Natural killer cell treated with Interleukin-12 subunit alpha and Interleukin-12 subunit beta and Interleukin-15 and Interleukin-18, amount 100 ng/mL, for 72 hours (primary cell): ENCODE results near the gene PLCL2. TPM values are rescaled to one million over a fixed set of nuclear protein-coding genes. Genes with fewer than 3 reads are reported as not detected.
A peak's percentile ranks its signal among the peaks of the same experiment; 100 is the strongest.

Source experiments
- ATAC-seq, 2 donors: fragments of 150-1000 bp; cut with Tn5 transposase in 1 of 2; sonication (Bioruptor Pico), chemical (Tn5 transposase) in 1 of 2; 2 replicates each; pipeline ENCODE4 v1.10.0; 2021
- DNase-seq: peaks from one replicate; pipeline ENCODE4 v3.0.0; 2022; ENCODE audit warnings: low spot score
- H3K27ac Mint-ChIP-seq, 2 donors: 1 replicate in 1 of 2; 2 replicates in 1 of 2; pipeline ENCODE4 v1.8.0; 2022; ENCODE audit warnings: mixed read lengths in 2 of 2, mild to moderate bottlenecking in 1 of 2, moderate library complexity in 1 of 2
- H3K27me3 Mint-ChIP-seq, 2 donors: 1 replicate in 1 of 2; 2 replicates in 1 of 2; pipeline ENCODE4 v1.8.0; 2022; ENCODE audit warnings: mixed read lengths in 2 of 2
- H3K36me3 Mint-ChIP-seq: one replicate; pipeline ENCODE4 v1.8.0; 2022; ENCODE audit warnings: mixed read lengths
- H3K4me1 Mint-ChIP-seq, 2 donors: 1 replicate in 1 of 2; 2 replicates in 1 of 2; pipeline ENCODE4 v1.8.0; 2022; ENCODE audit warnings: low read depth in 2 of 2, mixed read lengths in 2 of 2, mild to moderate bottlenecking in 1 of 2
- H3K4me3 Mint-ChIP-seq: one replicate; pipeline ENCODE4 v1.8.0; 2022; ENCODE audit warnings: mixed read lengths
- H3K9me3 Mint-ChIP-seq: 2 replicates; pipeline ENCODE4 v1.8.0; 2022; ENCODE audit warnings: mixed read lengths
- total RNA-seq, 2 donors: library from RNA; stranded (reverse); gene quantifications; one replicate each; pipeline ENCODE4 v1.2.3, GENCODE V29; 2022

The PLCL2 gene
- 10 to 100 TPM; 12.5 to 17.2 TPM for total RNA-seq

DNA sequence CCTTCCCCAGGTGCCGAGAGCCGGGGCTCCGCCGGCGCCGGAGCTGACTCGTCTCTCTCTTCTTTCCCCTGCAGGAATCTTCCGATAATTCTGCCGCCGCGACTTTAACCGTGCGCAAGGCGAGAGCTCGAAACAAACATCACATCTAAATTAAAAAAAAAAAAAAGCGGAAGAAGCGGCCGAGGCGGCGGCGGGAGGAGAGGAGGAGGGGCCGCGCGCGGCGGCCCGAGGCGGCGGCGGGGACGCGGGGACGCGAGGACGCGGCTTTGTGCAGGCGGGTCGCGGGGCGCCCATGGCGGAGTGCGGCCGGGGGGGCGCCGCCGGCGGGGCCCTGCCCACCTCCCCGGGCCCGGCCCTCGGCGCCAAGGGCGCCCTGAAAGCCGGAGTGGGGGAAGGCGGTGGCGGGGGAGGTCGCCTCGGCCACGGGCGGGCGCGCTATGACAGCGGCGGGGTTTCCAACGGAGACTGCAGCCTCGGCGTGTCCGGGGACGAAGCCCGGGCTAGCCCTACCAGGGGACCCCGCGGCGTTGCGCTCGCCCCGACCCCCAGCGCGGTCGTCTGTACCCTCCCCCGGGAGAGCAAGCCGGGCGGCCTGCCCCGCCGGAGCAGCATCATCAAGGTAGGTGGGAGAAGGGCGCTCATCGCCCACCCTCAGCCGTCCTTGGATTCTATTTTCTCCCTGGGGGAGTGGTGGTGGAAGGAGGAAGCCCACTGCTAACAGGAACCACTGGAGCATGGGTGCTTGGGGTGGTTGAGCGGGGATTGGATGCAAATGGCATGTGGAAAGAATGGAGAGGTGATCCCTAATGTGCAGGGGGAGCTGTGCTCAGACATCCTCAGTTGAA, at the start of gene PLCL2:
TSS of gene PLCL2 (plus strand) at position 208 of the 845 bp plus-strand sequence. CDS start at position 293, 85 bp downstream.
- Mint-ChIP-seq H3K36me3 (no peaks in the 10 kb centered on the region), H3K27ac (peak within 1 kb of the TSS; percentile 87 to 97), H3K4me3 (peak within 1 kb of the TSS; percentile 96), H3K27me3 (peaks cover under 1 to 4% of the 10 kb centered on the region in 2 donors), H3K4me1 (peaks cover 47 to 52% of the 10 kb centered on the region in 2 donors), H3K9me3 (no peaks in the 10 kb centered on the region)
- DNase-seq (peak; percentile 72), ATAC-seq (peak; percentile 71 to 80)

- no peaks in the 10 kb centered on the region for H3K9me3 Mint-ChIP-seq
- no peak for DNase-seq
- no peak overlapping the region for H3K4me3 Mint-ChIP-seq
- ATAC-seq = no peak
- no peaks in the 10 kb centered on the region for H3K36me3 Mint-ChIP-seq
- H3K27ac Mint-ChIP-seq = no peak overlapping the region
- peaks cover 8 to 14% of the 10 kb centered on the region in 2 donors for H3K4me1 Mint-ChIP-seq
- H3K27me3 Mint-ChIP-seq = peaks cover 0 to 8% of the 10 kb centered on the region in 2 donors
Observed at GRCh38 chr3:16836505-16837237, 48.1 kb upstream of the PLCL2 start.

DNA sequence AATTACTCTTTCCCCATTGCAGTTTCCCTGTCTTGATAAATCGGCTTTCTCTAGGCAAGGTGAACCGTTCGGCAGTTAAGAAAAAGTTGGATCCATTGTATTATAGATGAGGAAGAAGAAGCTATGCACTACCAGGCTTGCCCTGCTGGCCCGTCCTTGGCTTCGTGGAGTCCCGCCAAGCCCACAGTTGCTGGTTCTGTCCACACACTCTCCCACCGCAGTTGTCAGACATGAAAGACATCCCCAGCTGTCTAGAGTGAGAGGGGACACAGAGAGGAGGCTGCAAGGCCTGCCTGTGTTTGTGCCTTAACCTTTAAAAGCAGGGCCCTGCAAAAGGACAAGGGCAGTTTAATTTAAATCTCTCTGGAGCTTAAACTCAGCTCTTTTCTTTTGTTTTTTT, 47.2 kb upstream of the PLCL2 start:
- Mint-ChIP-seq H3K4me1 (peaks cover 16 to 23% of the 10 kb centered on the region in 2 donors), H3K9me3 (no peaks in the 10 kb centered on the region), H3K27me3 (peaks cover 0 to 6% of the 10 kb centered on the region in 2 donors), H3K4me3 (no peak overlapping the region), H3K36me3 (no peaks in the 10 kb centered on the region), H3K27ac (no peak overlapping the region)
- no peak for DNase-seq
- ATAC-seq = no peak

DNA sequence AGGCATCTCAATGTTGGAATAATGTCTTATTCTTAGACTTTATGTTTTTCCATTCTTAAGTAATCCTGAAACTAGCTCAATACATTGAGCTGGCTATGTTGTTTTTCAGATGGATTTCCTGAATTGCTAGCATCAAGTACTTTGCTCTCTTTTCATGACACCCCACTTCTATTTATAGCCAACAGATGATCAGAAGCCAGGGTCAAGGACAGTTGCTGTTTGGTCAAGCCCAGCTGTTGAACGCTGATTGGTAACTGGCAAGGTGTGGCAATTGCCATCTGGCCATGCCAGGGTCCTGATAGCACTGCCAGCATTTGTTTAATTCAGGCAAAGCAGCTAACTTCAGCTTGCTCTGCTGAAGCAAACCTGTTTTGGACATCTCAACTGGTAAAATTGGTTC, 46.2 kb upstream of the PLCL2 start:
- H3K4me1 Mint-ChIP-seq = peaks cover 23 to 32% of the 10 kb centered on the region in 2 donors
- no peak for ATAC-seq
- no peak for DNase-seq
- H3K27me3 Mint-ChIP-seq = peaks cover 0 to 6% of the 10 kb centered on the region in 2 donors
- H3K9me3 Mint-ChIP-seq = no peaks in the 10 kb centered on the region
- H3K4me3 Mint-ChIP-seq = no peak overlapping the region
- no peak overlapping the region for H3K27ac Mint-ChIP-seq
- no peaks in the 10 kb centered on the region for H3K36me3 Mint-ChIP-seq

DNA sequence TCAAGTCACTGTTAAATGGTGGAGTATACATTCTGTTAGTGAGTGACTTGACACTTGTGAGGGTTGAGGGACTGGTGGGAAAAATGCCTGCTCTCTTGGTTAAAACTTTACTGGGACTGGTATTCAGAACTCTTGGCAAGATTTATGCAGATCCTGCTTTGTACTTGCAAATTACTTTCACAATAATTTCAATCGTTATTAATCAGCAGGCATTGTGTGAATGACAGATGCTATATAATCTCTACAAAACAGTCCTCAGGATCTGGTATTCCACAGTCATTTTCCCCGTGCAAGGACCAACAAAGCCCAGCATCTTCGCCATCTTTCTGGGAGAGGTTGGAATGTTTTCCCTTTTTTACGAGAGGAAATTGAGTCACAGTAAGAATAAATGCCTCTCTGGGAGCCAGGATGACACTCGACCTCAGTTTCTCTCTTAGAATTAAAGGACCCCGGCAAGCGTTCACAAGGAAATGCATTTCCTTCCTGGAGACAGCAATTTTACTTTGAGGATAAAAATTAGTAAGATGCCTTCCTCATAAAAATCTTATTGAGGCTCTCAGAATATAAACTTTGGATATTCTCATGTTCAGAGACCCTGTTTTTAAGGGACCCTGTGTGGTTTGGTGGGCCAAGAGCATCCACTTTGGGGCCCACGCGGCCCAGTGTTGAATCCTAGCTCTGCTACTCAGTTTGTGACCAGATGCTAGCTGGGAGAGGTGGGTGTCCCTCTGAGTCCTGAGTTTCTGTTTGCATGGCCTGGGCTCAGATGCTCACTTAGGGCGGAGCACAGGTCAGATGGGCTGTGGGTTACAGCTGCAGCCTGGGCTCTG, 45.3 kb upstream of the PLCL2 start:
- no peak for ATAC-seq

GRCh38 chr3:16840101-16840424, 44.7 kb upstream of the PLCL2 start:
- Mint-ChIP-seq H3K27ac (no peak overlapping the region), H3K9me3 (no peaks in the 10 kb centered on the region), H3K4me3 (no peak overlapping the region), H3K4me1 (peaks cover 31 to 44% of the 10 kb centered on the region in 2 donors), H3K36me3 (no peaks in the 10 kb centered on the region), H3K27me3 (no peaks in the 10 kb centered on the region)
- no peak for ATAC-seq
- DNase-seq = no peak

More for the DNA sequence above, 45.3 kb upstream of the PLCL2 start:
- no peak for DNase-seq
- Mint-ChIP-seq H3K9me3 (no peaks in the 10 kb centered on the region), H3K4me1 (peaks cover 28 to 40% of the 10 kb centered on the region in 2 donors), H3K36me3 (no peaks in the 10 kb centered on the region), H3K27ac (no peak overlapping the region), H3K4me3 (no peak overlapping the region), H3K27me3 (peaks cover 0 to 4% of the 10 kb centered on the region in 2 donors)

- no peaks in the 10 kb centered on the region for H3K9me3 Mint-ChIP-seq
- peaks cover 34 to 49% of the 10 kb centered on the region in 2 donors for H3K4me1 Mint-ChIP-seq
- peak overlapping the region; percentile 75 for H3K4me3 Mint-ChIP-seq
- peak overlapping the region; percentile 81 to 94 for H3K27ac Mint-ChIP-seq
- DNase-seq (no peak), ATAC-seq (no peak)
- H3K27me3 Mint-ChIP-seq = no peaks in the 10 kb centered on the region
- no peaks in the 10 kb centered on the region for H3K36me3 Mint-ChIP-seq
Observed at GRCh38 chr3:16841041-16841753, 43.6 kb upstream of the PLCL2 start.

DNA sequence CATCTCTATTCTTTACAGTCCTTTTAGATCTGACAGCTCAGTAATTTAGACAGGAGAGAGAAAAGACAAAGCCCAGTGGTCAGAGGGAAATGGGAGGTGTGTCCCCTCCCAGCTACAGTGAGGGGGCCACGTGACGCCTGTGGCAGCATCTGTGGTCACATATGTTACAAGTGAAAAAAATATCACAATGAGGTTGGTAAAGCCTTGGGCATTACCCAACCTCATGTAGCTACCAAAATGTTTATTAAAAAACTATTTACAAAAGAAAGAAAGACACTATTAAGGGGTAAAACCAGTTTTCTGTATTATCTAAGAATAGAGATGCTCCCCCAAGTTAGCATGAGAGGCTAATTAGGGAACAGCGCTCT, 42.9 kb upstream of the PLCL2 start:
- H3K4me1 Mint-ChIP-seq = peaks cover 38 to 54% of the 10 kb centered on the region in 2 donors
- ATAC-seq (peak; percentile 85 to 90), DNase-seq (peak; percentile 79)
- peak overlapping the region; percentile 81 to 94 for H3K27ac Mint-ChIP-seq
- no peaks in the 10 kb centered on the region for H3K9me3 Mint-ChIP-seq
- peak overlapping the region; percentile 75 for H3K4me3 Mint-ChIP-seq
- no peaks in the 10 kb centered on the region for H3K27me3 Mint-ChIP-seq
- no peaks in the 10 kb centered on the region for H3K36me3 Mint-ChIP-seq

DNA sequence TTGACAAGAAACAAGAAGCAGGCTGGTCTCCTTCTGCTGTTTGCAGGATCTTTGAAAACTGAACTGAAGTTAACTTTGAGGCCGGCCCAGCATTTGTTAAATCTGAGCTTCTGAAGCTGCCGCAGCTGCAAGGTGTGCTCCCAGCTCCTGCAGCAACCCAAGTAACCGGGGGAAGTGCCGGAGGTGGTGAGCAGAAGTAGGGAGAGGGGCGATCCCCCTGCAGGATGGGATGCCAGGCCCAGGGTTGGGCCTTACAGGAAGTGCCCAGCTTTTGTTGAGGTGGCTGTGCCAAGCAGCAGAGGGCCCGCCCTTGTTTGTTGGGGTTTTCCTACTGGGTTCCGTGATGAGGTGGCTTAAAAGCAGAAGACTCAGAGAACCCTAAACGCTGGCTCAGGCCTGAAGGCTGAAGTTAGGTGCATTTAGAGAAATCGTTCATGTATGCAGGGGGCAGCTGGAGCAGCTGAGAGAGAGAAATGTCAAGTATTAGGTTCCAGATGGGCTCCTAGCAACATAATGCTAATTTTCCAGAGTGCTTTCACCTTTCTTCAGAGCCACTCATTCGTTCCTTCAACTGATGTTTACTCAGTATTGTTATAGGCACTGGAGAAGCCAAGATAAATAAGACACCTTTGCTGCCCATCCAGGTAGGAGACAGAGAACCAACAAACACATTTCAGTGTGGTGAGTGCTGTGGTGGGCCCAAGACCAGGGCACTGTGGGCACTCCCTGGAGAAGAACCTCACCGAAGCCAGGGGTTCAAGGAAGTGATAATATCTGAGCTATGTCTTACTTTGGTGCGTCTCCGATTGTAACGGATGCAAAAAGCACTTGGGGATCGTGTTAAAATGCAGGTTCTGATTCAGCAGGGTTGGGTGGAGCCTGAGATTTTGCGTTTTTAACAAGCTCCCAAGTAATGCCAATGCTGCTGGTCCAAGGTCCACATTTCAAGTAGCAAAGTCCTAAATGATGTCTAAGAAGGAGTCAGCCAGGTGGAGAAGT, 42.2 kb upstream of the PLCL2 start:
- H3K27ac Mint-ChIP-seq = peak overlapping the region; percentile 81 to 94
- H3K4me1 Mint-ChIP-seq = peaks cover 39 to 56% of the 10 kb centered on the region in 2 donors
- no peaks in the 10 kb centered on the region for H3K27me3 Mint-ChIP-seq
- H3K36me3 Mint-ChIP-seq = no peaks in the 10 kb centered on the region
- no peaks in the 10 kb centered on the region for H3K9me3 Mint-ChIP-seq
- DNase-seq (peak; percentile 80), ATAC-seq (peak; percentile 90 to 91)
- H3K4me3 Mint-ChIP-seq = peak overlapping the region; percentile 75

- no peaks in the 10 kb centered on the region for H3K9me3 Mint-ChIP-seq
- no peak overlapping the region for H3K4me3 Mint-ChIP-seq
- H3K27ac Mint-ChIP-seq = no peak overlapping the region
- ATAC-seq (no peak), DNase-seq (no peak)
- H3K27me3 Mint-ChIP-seq = no peaks in the 10 kb centered on the region
- H3K36me3 Mint-ChIP-seq = no peaks in the 10 kb centered on the region
- peaks cover 44 to 63% of the 10 kb centered on the region in 2 donors for H3K4me1 Mint-ChIP-seq
Observed at GRCh38 chr3:16844222-16844621, 40.5 kb upstream of the PLCL2 start.

GRCh38 chr3:16844791-16845190, 40.0 kb upstream of the PLCL2 start:
- DNase-seq = no peak
- no peak for ATAC-seq
- Mint-ChIP-seq H3K4me3 (no peak overlapping the region), H3K9me3 (no peaks in the 10 kb centered on the region), H3K27ac (peak overlapping the region; percentile 15 to 21), H3K27me3 (no peaks in the 10 kb centered on the region), H3K4me1 (peaks cover 49 to 68% of the 10 kb centered on the region in 2 donors), H3K36me3 (no peaks in the 10 kb centered on the region)

DNA sequence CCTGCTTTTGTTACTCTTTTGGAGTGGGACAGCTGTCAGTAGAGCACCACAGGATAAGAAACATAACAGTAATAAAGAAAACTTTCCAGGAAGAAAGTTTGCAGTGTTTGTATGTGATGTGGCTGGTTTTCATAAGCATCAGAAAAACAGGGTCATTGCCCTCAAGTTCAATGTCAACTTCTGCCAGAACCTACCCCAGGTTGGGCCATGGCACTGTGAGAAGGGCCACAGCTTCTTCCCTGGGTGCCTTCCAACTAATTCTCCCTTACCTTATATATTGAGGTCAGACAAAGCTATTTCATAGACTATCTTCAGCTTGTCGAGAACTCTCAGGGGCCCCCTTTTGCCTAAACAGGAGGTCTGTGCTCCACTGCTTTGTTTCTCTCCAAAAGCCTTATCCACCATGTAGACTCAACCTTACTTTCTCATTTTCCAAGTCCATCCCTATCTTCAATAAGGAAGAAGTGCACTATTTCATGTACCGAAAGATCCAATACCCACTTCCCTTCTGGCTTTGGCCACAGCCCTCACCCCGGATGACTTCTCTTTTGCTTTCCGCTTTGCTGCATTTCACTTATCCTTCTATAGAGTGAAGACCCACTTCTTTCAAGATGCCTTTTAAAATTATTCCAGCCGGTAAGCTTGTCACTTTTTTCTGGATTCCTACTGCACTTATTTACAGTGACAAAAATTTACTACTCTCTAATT, 38.2 kb upstream of the PLCL2 start:
- H3K4me3 Mint-ChIP-seq = no peak overlapping the region
- H3K9me3 Mint-ChIP-seq = no peaks in the 10 kb centered on the region
- no peaks in the 10 kb centered on the region for H3K36me3 Mint-ChIP-seq
- DNase-seq (no peak), ATAC-seq (no peak)
- no peak overlapping the region for H3K27ac Mint-ChIP-seq
- H3K27me3 Mint-ChIP-seq = no peaks in the 10 kb centered on the region
- peaks cover 52 to 71% of the 10 kb centered on the region in 2 donors for H3K4me1 Mint-ChIP-seq
